ENCODE results near the gene RPTOR. TPM values are rescaled to one million over a fixed set of nuclear protein-coding genes. Genes with fewer than 3 reads are reported as not detected.

RPTOR gene
- total RNA-seq, 1 experiment from 2014 or later: 58.0 TPM

- no peak for TF ChIP-seq POLR2AphosphoS5 (IDR thresholded peaks at IDR 0.05; ENCODE audit: low read depth, low read length)
- no peak for TF ChIP-seq CTCF (IDR thresholded peaks at IDR 0.05)
- TF ChIP-seq SIN3A (IDR thresholded peaks at IDR 0.05; ENCODE audit: borderline replicate concordance, insufficient read depth, low read depth, low read length): no peak
- no peak for TF ChIP-seq REST (IDR thresholded peaks at IDR 0.05; ENCODE audit: insufficient read depth in 1 of 2, low read depth in 2 of 2, low read length in 1 of 2)
- TF ChIP-seq TCF7L2 (IDR thresholded peaks at IDR 0.05; ENCODE audit: low read depth, low read length): no peak
- no peaks in the 10 kb centered on the region for H3K36me3 ChIP-seq (ENCODE audit: control insufficient read depth, insufficient read depth, low read length)
- ChIA-PET CTCF (no interaction called here), POLR2A (no interaction called here)
- peaks cover 15% of the 10 kb centered on the region for H3K4me1 ChIP-seq (ENCODE audit: control insufficient read depth, insufficient read depth, low read length)
- intact Hi-C loops (cut with micrococcal nuclease; ENCODE audit: unreplicated experiment) (no loop called here), in situ Hi-C loops (cut with HindIII; ENCODE audit: low pct_unique_long_range_greater_than_20kb, low sequenced_read_pairs) (no loop called here)
- no TSS peak for BruUV-seq (replicated peaks)
- DNase-seq (ENCODE audit: low read depth, low spot score): no peak
- H3K27me3 ChIP-seq (ENCODE audit: control insufficient read depth, insufficient read depth, low read length): no peaks in the 10 kb centered on the region
- no peak overlapping the region for H3K4me3 ChIP-seq (ENCODE audit: low read depth in 2 of 2, low read length in 2 of 2)
- ATAC-seq: peak; percentile 74
- H3K9me3 ChIP-seq (ENCODE audit: control insufficient read depth, insufficient read depth, low read depth, low read length): no peaks in the 10 kb centered on the region
- H3K27ac ChIP-seq (ENCODE audit: low read length): no peak overlapping the region
Measured at GRCh38 chr17:80761110-80761871, 216.7 kb downstream of the RPTOR start.

GRCh38 chr17:80762076-80762475 is 217.4 kb downstream of the RPTOR start:
- Histone ChIP-seq H3K9me3 (ENCODE audit: control insufficient read depth, insufficient read depth, low read depth, low read length) (no peaks in the 10 kb centered on the region), H3K36me3 (ENCODE audit: control insufficient read depth, insufficient read depth, low read length) (no peaks in the 10 kb centered on the region), H3K27ac (ENCODE audit: low read length) (no peak overlapping the region), H3K4me1 (ENCODE audit: control insufficient read depth, insufficient read depth, low read length) (peaks cover 15% of the 10 kb centered on the region), H3K4me3 (ENCODE audit: low read depth in 2 of 2, low read length in 2 of 2) (no peak overlapping the region), H3K27me3 (ENCODE audit: control insufficient read depth, insufficient read depth, low read length) (no peaks in the 10 kb centered on the region)
- in situ Hi-C loops (cut with HindIII; ENCODE audit: low pct_unique_long_range_greater_than_20kb, low sequenced_read_pairs): no loop called here
- BruUV-seq (replicated peaks): no TSS peak
- TF ChIP-seq CTCF (IDR thresholded peaks at IDR 0.05) (no peak), REST (IDR thresholded peaks at IDR 0.05; ENCODE audit: insufficient read depth in 1 of 2, low read depth in 2 of 2, low read length in 1 of 2) (no peak), SIN3A (IDR thresholded peaks at IDR 0.05; ENCODE audit: borderline replicate concordance, insufficient read depth, low read depth, low read length) (no peak), TCF7L2 (IDR thresholded peaks at IDR 0.05; ENCODE audit: low read depth, low read length) (no peak), POLR2AphosphoS5 (IDR thresholded peaks at IDR 0.05; ENCODE audit: low read depth, low read length) (no peak)
- POLR2A ChIA-PET: no interaction called here
- DNase-seq (ENCODE audit: low read depth, low spot score) (no peak), ATAC-seq (no peak)
- CTCF ChIA-PET: no interaction called here
- intact Hi-C loops (cut with micrococcal nuclease; ENCODE audit: unreplicated experiment): no loop called here
